CD8-positive, alpha-beta memory T cell (primary cell): ENCODE results near the gene CADM1. TPM values are rescaled to one million over a fixed set of nuclear protein-coding genes. Genes with fewer than 3 reads are reported as not detected.

Source experiments
- CTCF ChIA-PET: fragments of 350-600 bp; sonication (Branson Sonifier 250); formaldehyde crosslinking; loops from one replicate; lab custom pipeline; 2021; ENCODE audit warnings: antibody characterized with exemption; lab: Charles Lee
- POLR2A ChIA-PET: fragments of 350-600 bp; sonication (Branson Sonifier 250); formaldehyde crosslinking; loops from one replicate; lab custom pipeline; 2021; ENCODE audit warnings: antibody characterized with exemption; lab: Charles Lee
- DNase-seq, 5 donors: peaks; one replicate each; pipeline versions ENCODE4 v3.0.0 to v3.0.0-alpha.2; 2020 to 2022; ENCODE audit warnings: mixed read lengths in 1 of 5
- H3K27ac ChIP-seq: one replicate; pipeline ENCODE4 v1.7.0; 2013; ENCODE audit warnings: low read depth, mild to moderate bottlenecking, low read length, moderate library complexity
- H3K27me3 ChIP-seq: 2 replicates; pipeline ENCODE4 v1.7.0; 2013; ENCODE audit warnings: low read length, mild to moderate bottlenecking; ENCODE audit not compliant: insufficient read depth, poor library complexity, severe bottlenecking
- H3K36me3 ChIP-seq: 2 replicates; pipeline ENCODE4 v1.7.0; 2013; ENCODE audit warnings: mild to moderate bottlenecking, low read length, moderate library complexity; ENCODE audit not compliant: insufficient read depth
- H3K4me1 ChIP-seq: 2 replicates; pipeline ENCODE4 v1.7.0; 2013; ENCODE audit warnings: mild to moderate bottlenecking, low read length, moderate library complexity; ENCODE audit not compliant: insufficient read depth
- H3K4me3 ChIP-seq: 2 replicates; pipeline ENCODE4 v1.7.0; 2013; ENCODE audit warnings: mild to moderate bottlenecking, low read length
- H3K9me3 ChIP-seq: 2 replicates; pipeline ENCODE4 v1.7.0; 2013; ENCODE audit warnings: mild to moderate bottlenecking, low read length
- H3K27ac Mint-ChIP-seq, 8 donors: one replicate each; pipeline ENCODE4 v1.8.0; 2020 to 2021; ENCODE audit warnings: mixed read lengths in 8 of 8, mild to moderate bottlenecking in 6 of 8, inconsistent platforms in 3 of 8, moderate library complexity in 3 of 8
- H3K27me3 Mint-ChIP-seq, 2 donors: one replicate each; pipeline ENCODE4 v1.8.0; 2020 to 2021; ENCODE audit warnings: mixed read lengths in 2 of 2, mild to moderate bottlenecking in 1 of 2, moderate library complexity in 1 of 2
- H3K36me3 Mint-ChIP-seq, 3 donors: one replicate each; pipeline ENCODE4 v1.8.0; 2020 to 2021; ENCODE audit warnings: mixed read lengths in 3 of 3, inconsistent platforms in 1 of 3, mild to moderate bottlenecking in 1 of 3
- H3K4me1 Mint-ChIP-seq, 3 donors: one replicate each; pipeline ENCODE4 v1.8.0; 2020 to 2021; ENCODE audit warnings: mixed read lengths in 3 of 3, inconsistent platforms in 1 of 3, mild to moderate bottlenecking in 1 of 3
- H3K4me3 Mint-ChIP-seq, 7 donors: one replicate each; pipeline ENCODE4 v1.8.0; 2020 to 2021; ENCODE audit warnings: mixed read lengths in 7 of 7, mild to moderate bottlenecking in 6 of 7, moderate library complexity in 4 of 7, inconsistent platforms in 2 of 7
- H3K9me3 Mint-ChIP-seq, 5 donors: one replicate each; pipeline ENCODE4 v1.8.0; 2020 to 2022; ENCODE audit warnings: mixed read lengths in 5 of 5, mild to moderate bottlenecking in 3 of 5, moderate library complexity in 2 of 5, inconsistent platforms in 1 of 5
- polyA plus RNA-seq: library from polyadenylated mRNA; unstranded; fragments of 300-500 nt; fragmentation: Illumina TruSeq; gene quantifications from one replicate; pipeline ENCODE4 v1.2.3, GENCODE V29; 2021
- total RNA-seq, 2 experiments: library from RNA; stranded (reverse); gene quantifications; one replicate each; pipeline ENCODE4 v1.2.3, GENCODE V29; 2021

Gene CADM1
- total and polyA plus RNA-seq, 3 experiments from 2014 or later = 0.90 to 2.7 (median 1.1) TPM

DNA sequence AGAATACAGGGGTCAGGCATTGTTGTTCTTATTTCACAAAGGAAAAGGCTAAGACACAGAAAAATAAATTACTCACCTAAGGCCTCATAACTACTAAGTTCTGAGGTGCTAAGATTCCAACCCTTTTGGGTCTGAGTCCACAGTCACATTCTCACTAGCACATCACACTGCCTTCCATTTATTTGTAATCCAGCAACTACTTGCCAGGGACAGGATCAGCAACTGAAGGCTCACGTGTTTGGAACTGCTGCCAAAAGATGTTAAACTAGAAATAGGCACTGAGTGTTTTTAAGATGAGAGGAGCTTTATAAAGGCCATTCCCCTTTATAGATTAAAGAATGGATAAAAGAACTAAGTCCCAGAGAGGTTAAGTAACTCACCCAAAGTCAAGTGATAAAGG lies 58.0 kb downstream of the CADM1 start:
- Histone ChIP-seq H3K27me3 (no peaks in the 10 kb centered on the region), H3K36me3 (no peaks in the 10 kb centered on the region), H3K4me3 (no peak overlapping the region), H3K4me1 (no peaks in the 10 kb centered on the region), H3K9me3 (peaks cover 8% of the 10 kb centered on the region), H3K27ac (no peak overlapping the region)
- no peaks in the 10 kb centered on the region for H3K4me1 Mint-ChIP-seq
- peaks cover 3 to 4% of the 10 kb centered on the region in 2 donors for H3K27me3 Mint-ChIP-seq
- H3K9me3 Mint-ChIP-seq = peaks cover 15 to 30% (median 26%) of the 10 kb centered on the region in 5 donors
- ChIA-PET POLR2A (no interaction called here), CTCF (no interaction called here)
- H3K4me3 Mint-ChIP-seq = no peak overlapping the region
- DNase-seq = no peak
- peaks cover 0 to 10% (median 0%) of the 10 kb centered on the region in 3 donors for H3K36me3 Mint-ChIP-seq
- no peak overlapping the region for H3K27ac Mint-ChIP-seq

GRCh38 chr11:115444542-115444941 lies 59.7 kb downstream of the CADM1 start:
- ChIA-PET CTCF (no interaction called here), POLR2A (no interaction called here)
- Mint-ChIP-seq H3K36me3 (peaks cover 0 to 10% (median 0%) of the 10 kb centered on the region in 3 donors), H3K27me3 (peaks cover 3 to 6% of the 10 kb centered on the region in 2 donors), H3K9me3 (peaks cover 15 to 30% (median 25%) of the 10 kb centered on the region in 5 donors), H3K4me3 (no peak overlapping the region), H3K4me1 (no peaks in the 10 kb centered on the region), H3K27ac (no peak overlapping the region)
- Histone ChIP-seq H3K27ac (no peak overlapping the region), H3K4me3 (no peak overlapping the region), H3K36me3 (no peaks in the 10 kb centered on the region), H3K9me3 (peaks cover 8% of the 10 kb centered on the region), H3K4me1 (no peaks in the 10 kb centered on the region), H3K27me3 (no peaks in the 10 kb centered on the region)
- DNase-seq = no peak

DNA sequence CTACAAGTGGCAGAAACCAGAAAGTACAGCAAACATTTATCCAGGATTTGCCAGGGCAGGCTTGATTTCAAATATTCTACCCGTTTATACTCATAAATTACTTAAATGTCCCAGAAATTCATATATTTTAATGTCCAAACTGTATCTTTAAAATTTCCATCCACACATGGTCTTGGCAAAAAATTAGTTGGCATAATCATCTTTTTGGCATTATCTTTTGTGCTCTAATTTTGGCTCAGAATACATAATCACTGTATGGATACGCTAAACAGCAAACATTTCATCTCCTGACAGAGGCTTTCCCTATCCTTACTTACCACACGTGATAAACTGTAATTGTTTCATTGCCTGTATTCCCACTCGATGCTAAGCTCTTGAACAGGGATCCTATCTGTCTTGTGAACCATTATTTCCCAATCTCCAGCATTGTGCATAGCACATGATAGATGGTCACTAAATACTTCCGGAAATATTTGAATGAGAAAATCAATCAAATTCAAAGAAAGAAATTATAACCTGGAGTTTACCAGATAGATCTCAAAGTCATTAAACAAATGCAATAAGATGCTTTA lies 64.2 kb downstream of the CADM1 start:
- Mint-ChIP-seq H3K36me3 (peaks cover 0 to 9% (median 0%) of the 10 kb centered on the region in 3 donors), H3K27ac (no peak overlapping the region), H3K9me3 (peaks cover 0 to 4% (median 0%) of the 10 kb centered on the region in 5 donors), H3K4me1 (no peaks in the 10 kb centered on the region), H3K4me3 (no peak overlapping the region), H3K27me3 (peaks cover 0 to 6% of the 10 kb centered on the region in 2 donors)
- Histone ChIP-seq H3K27ac (no peak overlapping the region), H3K36me3 (no peaks in the 10 kb centered on the region), H3K9me3 (no peaks in the 10 kb centered on the region), H3K4me3 (no peak overlapping the region), H3K27me3 (no peaks in the 10 kb centered on the region), H3K4me1 (no peaks in the 10 kb centered on the region)
- CTCF ChIA-PET = no interaction called here
- POLR2A ChIA-PET = no interaction called here
- no peak for DNase-seq

- no peaks in the 10 kb centered on the region for H3K4me1 Mint-ChIP-seq
- no peak overlapping the region for H3K4me3 ChIP-seq
- CTCF ChIA-PET = no interaction called here
- H3K4me1 ChIP-seq = no peaks in the 10 kb centered on the region
- no peak overlapping the region for H3K27ac Mint-ChIP-seq
- no peaks in the 10 kb centered on the region for H3K27me3 ChIP-seq
- H3K9me3 Mint-ChIP-seq = peaks cover 0 to 2% (median 0%) of the 10 kb centered on the region in 5 donors
- no peak overlapping the region for H3K4me3 Mint-ChIP-seq
- POLR2A ChIA-PET = no interaction called here
- H3K9me3 ChIP-seq = no peaks in the 10 kb centered on the region
- no peak for DNase-seq
- peaks cover 0 to 2% (median 0%) of the 10 kb centered on the region in 3 donors for H3K36me3 Mint-ChIP-seq
- H3K27ac ChIP-seq = no peak overlapping the region
- H3K36me3 ChIP-seq = no peaks in the 10 kb centered on the region
- H3K27me3 Mint-ChIP-seq = peaks cover 0 to 6% of the 10 kb centered on the region in 2 donors
Observed at GRCh38 chr11:115439385-115439784, 64.8 kb downstream of the CADM1 start.

- no peaks in the 10 kb centered on the region for H3K4me1 ChIP-seq
- H3K27ac Mint-ChIP-seq = no peak overlapping the region
- H3K9me3 Mint-ChIP-seq = peaks cover 0 to 2% (median 0%) of the 10 kb centered on the region in 5 donors
- H3K36me3 ChIP-seq = no peaks in the 10 kb centered on the region
- H3K27ac ChIP-seq = no peak overlapping the region
- H3K9me3 ChIP-seq = no peaks in the 10 kb centered on the region
- POLR2A ChIA-PET = no interaction called here
- DNase-seq = no peak
- H3K27me3 ChIP-seq = no peaks in the 10 kb centered on the region
- no peak overlapping the region for H3K4me3 Mint-ChIP-seq
- H3K4me1 Mint-ChIP-seq = no peaks in the 10 kb centered on the region
- no peaks in the 10 kb centered on the region for H3K36me3 Mint-ChIP-seq
- H3K4me3 ChIP-seq = no peak overlapping the region
- CTCF ChIA-PET = interaction anchor here (1.0 kb wide), 1 partner anchor 9 kb away, joined by 3 read pairs; no protein-coding TSS in a partner anchor
- peaks cover 0 to 6% of the 10 kb centered on the region in 2 donors for H3K27me3 Mint-ChIP-seq
Observed at GRCh38 chr11:115437902-115438575, 66.2 kb downstream of the CADM1 start.

- H3K9me3 ChIP-seq = no peaks in the 10 kb centered on the region
- CTCF ChIA-PET = no interaction called here
- Mint-ChIP-seq H3K36me3 (no peaks in the 10 kb centered on the region), H3K4me3 (no peak overlapping the region), H3K4me1 (no peaks in the 10 kb centered on the region), H3K27me3 (peaks cover 0 to 8% of the 10 kb centered on the region in 2 donors), H3K27ac (no peak overlapping the region), H3K9me3 (peaks cover 0 to 1% (median 0%) of the 10 kb centered on the region in 5 donors)
- H3K4me3 ChIP-seq = no peak overlapping the region
- H3K27me3 ChIP-seq = no peaks in the 10 kb centered on the region
- no peak for DNase-seq
- POLR2A ChIA-PET = no interaction called here
- H3K27ac ChIP-seq = no peak overlapping the region
- H3K4me1 ChIP-seq = no peaks in the 10 kb centered on the region
- no peaks in the 10 kb centered on the region for H3K36me3 ChIP-seq
Observed at GRCh38 chr11:115430345-115430744, 73.9 kb downstream of the CADM1 start.

GRCh38 chr11:115428306-115428705 lies 75.9 kb downstream of the CADM1 start:
- Histone ChIP-seq H3K27ac (no peak overlapping the region), H3K9me3 (no peaks in the 10 kb centered on the region), H3K4me1 (no peaks in the 10 kb centered on the region), H3K27me3 (no peaks in the 10 kb centered on the region), H3K4me3 (no peak overlapping the region), H3K36me3 (no peaks in the 10 kb centered on the region)
- H3K9me3 Mint-ChIP-seq = peaks cover 0 to 1% (median 0%) of the 10 kb centered on the region in 5 donors
- H3K27me3 Mint-ChIP-seq = peaks cover 0 to 12% of the 10 kb centered on the region in 2 donors
- POLR2A ChIA-PET = no interaction called here
- no peak for DNase-seq
- H3K27ac Mint-ChIP-seq = no peak overlapping the region
- no peaks in the 10 kb centered on the region for H3K36me3 Mint-ChIP-seq
- CTCF ChIA-PET = no interaction called here
- no peaks in the 10 kb centered on the region for H3K4me1 Mint-ChIP-seq
- H3K4me3 Mint-ChIP-seq = no peak overlapping the region

GRCh38 chr11:115425816-115426215 lies 78.4 kb downstream of the CADM1 start:
- ChIA-PET CTCF (no interaction called here), POLR2A (no interaction called here)
- DNase-seq = no peak
- H3K9me3 ChIP-seq = no peaks in the 10 kb centered on the region
- no peaks in the 10 kb centered on the region for H3K27me3 ChIP-seq
- H3K36me3 Mint-ChIP-seq = no peaks in the 10 kb centered on the region
- H3K27ac ChIP-seq = no peak overlapping the region
- H3K9me3 Mint-ChIP-seq = no peaks in the 10 kb centered on the region
- H3K4me3 ChIP-seq = no peak overlapping the region
- H3K4me3 Mint-ChIP-seq = no peak overlapping the region
- H3K27me3 Mint-ChIP-seq = peaks cover 0 to 12% of the 10 kb centered on the region in 2 donors
- no peaks in the 10 kb centered on the region for H3K4me1 Mint-ChIP-seq
- H3K27ac Mint-ChIP-seq = no peak overlapping the region
- no peaks in the 10 kb centered on the region for H3K4me1 ChIP-seq
- no peaks in the 10 kb centered on the region for H3K36me3 ChIP-seq
